Measurements from ENCODE around the gene IMP4.

Gene IMP4

GRCh38 chr2:130378898-130379214 is 36.2 kb downstream of the IMP4 start:
- DNase-seq = no peak

DNA sequence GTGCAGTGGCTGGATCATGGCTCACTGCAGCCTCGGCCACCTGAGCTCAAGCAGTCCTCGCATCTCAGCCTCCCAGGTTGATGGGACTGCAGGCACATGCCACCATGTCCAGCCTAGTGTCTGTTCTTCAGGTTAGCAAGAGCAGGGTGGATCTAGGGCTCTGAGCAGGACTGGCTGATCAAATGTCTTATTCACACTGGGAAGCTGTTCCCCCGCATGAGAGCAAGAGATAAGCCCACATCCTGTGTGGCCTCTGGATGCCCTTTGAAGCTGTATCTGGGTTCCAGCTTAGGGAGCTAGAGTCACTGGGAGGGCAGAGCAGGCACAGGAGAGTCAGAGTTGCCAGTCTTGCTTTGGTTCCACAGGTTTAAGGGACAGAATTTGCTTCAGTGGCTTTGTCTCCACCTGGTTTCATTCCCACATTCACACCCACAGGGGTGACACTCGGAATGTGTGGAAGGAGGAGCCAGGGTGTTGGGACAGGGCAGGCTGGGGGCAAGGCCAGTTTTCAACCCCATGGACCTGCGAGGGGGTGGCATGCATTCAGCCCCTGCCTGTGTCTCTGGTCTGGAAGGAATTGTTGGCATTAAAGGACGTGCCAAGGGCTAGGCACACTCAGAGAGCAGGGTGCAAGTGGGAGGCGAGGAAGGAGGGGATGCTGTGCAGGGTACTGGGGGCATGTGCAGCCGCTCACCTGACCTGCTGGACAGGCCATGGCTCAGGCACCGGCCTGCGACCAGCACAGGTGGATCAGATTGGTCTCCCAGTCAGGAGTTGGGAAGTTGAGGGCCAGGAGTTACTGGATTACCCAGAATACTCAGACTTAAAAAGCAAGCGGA is 37.6 kb downstream of the IMP4 start:
- DNase-seq = no peak

DNA sequence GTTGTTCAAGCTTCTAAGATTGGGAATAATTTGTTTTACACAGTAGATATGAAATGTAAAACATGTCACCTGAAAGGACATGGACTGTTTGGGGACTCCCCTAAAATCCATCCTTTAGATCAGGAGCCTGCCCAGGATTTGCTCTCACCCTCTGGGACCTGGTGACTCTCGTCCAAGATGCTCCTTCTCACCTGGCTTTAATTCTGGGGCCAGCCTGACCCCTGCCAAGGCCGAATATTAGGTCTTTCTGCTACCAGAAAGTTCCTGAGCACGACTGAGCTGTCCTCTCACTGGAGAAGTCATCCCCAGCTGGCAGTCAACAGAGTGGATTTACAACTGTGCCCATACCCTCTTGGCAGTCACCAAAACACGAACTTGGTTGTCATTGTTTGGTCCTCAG is 38.4 kb downstream of the IMP4 start:
- DNase-seq = no peak

- no peak for DNase-seq
These were observed 38.9 kb downstream of the IMP4 start for GRCh38 chr2:130381619-130382018.

DNA sequence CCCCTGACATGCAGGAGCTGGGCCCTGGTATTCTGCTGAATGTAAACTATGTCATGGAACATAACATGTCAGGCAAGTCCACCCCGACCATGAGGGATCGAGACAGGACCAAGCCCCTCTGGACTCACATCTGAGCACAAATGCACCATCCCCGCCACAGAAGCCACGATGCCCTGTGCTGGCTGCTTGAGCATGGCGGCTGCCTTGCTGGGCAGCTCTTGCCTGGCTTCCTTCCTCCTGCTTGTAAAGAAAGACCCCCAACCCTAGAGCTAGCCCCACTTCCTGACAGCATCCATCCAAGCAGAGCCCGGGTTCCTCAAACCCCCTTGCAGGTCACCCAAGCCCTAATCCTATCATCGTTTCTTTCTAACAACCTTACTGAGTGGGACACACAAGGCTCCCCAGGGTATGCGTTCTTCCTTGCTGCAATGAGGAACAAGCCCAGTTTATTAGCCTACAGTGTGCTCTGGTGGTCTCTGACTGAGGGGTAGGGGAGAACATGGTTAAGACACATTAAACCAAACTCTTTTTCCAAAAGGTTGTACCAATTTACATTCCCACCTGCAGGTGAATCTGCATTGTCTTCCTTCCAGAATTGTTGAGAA is 39.7 kb downstream of the IMP4 start:
- DNase-seq = no peak

DNA sequence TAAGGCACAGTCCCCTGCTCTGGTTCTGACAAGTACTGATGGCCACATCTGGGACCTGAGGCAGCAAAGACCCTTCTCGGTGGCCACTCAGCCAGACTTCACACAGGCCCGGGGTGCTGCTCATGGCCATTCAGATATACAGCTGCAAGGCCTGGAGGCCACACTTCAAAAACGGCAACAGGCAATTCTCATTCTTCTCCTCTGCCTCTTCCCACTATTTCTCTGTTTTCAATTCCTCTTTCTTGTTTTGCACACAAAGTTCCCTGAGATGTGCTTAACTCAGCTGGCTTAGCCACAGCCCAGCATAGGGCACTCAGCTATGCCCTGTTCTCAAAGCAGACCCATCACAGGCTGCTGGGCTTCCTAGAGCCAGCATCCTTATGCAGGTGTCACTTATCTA is 43.0 kb downstream of the IMP4 start:
- DNase-seq = no peak

- no peak for DNase-seq
These were observed 44.3 kb downstream of the IMP4 start for GRCh38 chr2:130387071-130387400.

DNA sequence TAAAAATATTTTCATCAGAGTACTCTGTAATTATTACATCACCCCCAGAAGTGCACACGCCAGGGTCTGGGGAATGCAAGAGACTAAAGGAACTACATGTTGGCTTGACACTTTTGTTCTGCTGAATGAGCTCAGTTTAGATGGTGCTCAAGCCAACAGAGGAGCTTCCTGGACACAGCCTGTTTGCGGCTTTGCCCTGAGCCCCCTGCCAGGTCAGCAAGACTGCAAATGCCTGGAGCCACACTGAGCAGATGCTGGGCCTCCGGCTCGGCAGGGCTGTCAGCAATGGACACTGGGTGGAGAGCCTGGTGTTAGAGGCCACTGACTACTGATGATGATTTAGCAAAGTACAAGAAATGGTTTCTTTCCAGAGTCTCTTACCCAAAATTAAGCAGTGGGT is 45.1 kb downstream of the IMP4 start:
- no peak for DNase-seq

DNA sequence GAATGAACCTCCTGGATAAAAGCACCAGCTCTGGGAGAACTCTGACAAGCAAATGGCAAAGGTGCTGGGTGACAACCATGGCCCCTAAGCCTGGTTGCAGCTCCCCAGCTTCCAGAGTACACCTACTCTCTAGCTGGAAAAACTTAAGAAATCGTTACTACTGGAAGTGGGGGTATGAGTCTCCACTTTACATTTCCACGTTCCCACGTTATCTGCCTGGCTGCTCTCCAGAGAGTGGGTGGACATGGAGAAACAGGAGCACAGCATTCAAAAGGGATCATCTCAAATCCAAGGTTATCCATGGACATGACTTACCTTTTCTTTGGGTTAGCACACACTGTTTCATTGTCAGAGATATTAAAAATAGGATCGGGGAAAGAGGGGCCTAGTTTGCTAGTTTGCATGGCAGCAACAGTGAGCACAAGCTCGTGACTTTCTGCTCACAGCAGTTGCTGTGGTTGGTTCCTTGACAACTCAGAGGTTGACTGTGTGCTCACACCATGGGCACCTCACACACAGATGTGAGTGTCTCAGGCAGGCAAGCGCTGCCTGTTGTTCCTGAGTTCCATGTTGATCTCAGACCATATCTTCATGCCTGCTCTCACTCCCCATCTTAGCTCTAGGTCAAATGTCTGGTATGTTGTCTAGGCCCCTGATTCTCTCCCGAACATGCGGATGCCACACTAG is 45.7 kb downstream of the IMP4 start:
- no peak for DNase-seq

GRCh38 chr2:130389358-130389757 is 46.7 kb downstream of the IMP4 start:
- no peak for DNase-seq

DNA sequence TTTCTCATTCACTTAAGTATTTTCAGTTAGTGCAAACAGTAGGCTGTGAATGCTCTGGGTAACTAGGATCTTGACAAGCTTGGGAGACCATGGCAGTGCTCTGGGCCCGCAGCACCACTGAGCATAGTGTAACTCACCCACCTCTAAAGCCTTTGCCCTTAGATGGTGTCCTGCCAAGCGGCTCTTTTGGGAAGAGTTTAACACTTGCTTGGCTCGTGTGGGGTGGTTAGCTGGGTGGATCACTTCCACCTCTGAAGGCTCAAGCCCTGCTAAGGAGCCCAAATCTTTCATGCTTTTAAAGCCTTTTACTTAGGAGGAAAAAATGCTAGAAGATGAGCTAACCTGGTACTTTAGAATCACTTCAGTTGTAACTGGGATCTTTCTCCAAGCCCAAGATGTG is 47.1 kb downstream of the IMP4 start:
- DNase-seq = no peak

DNA sequence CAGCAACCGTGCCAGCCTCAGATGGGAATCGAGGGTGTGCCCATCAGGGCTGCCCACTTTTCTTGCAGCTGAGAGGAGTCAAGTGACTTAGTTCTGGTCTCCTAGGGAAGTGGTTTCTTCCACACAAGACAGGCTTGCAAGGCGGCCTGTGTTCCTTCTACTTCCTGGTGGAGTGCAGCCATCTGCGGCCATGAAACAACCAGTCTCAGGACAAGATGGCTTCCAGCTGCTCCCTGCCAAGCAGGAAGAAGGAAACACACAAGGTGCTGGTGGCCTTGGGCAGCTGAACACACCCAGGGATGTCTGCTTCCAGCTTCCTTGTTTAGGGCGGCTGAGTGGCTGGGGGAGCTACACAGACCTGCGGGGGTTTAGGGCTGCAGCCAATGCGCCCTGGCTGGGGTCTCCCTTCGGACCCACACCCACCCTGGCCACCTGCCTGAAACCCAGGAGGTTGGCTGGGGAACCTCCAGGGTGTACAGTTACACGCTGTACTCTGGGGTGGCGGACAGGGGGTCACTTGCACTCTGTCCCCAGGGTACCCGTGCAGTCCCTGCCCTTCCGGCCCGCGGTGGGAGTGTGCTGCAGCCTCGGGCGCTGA is 47.9 kb downstream of the IMP4 start:
- DNase-seq = no peak

DNA sequence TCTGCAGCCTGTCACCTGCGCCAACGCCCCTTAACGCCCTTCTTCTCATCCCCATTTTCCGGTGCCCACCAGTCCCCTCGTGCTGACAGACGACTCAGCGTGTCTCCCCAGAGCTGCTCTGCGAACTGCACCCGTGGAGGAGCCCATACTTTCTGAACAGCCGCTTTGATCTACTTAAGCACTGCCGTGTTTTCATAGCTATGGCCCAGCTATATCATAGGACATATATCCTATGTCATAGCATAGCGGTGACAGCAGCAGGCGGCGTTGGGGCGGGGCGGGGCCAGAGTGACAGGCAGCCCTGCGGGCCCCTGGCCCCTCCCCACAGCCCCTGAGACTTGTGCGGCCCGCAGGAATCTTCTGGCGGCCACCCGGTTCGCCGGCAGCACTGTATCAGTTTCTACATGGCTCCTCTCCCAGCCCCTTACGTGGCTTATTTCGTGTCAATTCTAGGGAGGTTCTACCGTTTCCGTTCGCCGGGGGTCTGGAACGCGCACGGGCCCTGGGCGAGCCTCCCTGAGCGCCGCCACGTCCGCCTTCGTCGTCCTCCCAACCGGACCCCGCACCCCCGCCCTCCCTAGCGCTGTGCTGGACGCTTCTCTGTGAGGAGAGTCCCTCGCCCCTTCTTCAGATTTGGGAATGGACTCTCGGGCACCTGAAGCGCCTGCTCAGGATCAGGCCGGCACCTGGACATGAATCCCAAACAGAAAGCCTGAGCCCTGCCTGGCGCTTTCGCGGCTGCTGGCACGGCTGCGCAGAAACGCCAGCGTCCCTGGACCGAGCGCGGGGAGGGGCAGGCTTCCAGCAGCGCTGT is 48.6 kb downstream of the IMP4 start:
- peak; percentile 46 for DNase-seq

DNA sequence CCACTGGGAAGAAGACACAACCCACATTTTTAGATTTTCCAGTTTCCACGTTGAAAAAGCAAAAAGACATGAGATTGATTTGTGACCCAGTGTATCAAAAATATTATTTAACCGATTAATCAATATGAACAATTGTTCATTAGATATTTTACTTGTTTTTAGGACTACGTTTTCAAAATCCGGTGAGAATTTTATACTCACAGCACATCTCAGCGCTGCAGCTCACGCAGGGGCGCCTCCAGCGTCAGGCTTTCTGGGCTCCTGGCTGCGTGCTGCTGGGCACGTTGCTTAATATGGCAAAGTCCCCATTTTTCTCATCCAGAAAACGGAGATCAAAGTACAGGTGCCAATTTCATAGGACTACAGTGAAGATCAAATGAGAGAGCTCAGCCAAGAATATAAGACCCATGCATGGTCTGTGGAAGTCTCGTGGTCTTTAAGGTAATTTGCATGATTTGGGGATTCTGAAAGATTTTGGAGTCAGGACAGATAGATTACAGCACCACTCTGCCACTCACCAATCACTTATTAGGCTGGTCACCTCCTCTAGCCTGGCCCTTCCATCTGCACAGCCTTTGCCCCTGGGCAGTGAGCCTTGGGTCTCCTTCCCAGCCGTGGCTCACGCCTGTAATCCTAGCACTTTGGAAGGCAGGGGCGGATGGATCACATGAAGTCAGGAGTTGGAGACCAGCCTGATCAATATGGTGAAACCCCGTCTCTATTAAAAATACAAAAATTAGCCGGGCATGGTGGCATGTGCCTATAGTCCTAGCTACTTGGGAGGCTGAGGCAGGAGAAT is 49.4 kb downstream of the IMP4 start:
- no peak for DNase-seq

GRCh38 chr2:130393318-130393910 is 50.7 kb downstream of the IMP4 start:
- no peak for DNase-seq
